ENCODE data around the gene CD2BP2.

Gene CD2BP2

DNA sequence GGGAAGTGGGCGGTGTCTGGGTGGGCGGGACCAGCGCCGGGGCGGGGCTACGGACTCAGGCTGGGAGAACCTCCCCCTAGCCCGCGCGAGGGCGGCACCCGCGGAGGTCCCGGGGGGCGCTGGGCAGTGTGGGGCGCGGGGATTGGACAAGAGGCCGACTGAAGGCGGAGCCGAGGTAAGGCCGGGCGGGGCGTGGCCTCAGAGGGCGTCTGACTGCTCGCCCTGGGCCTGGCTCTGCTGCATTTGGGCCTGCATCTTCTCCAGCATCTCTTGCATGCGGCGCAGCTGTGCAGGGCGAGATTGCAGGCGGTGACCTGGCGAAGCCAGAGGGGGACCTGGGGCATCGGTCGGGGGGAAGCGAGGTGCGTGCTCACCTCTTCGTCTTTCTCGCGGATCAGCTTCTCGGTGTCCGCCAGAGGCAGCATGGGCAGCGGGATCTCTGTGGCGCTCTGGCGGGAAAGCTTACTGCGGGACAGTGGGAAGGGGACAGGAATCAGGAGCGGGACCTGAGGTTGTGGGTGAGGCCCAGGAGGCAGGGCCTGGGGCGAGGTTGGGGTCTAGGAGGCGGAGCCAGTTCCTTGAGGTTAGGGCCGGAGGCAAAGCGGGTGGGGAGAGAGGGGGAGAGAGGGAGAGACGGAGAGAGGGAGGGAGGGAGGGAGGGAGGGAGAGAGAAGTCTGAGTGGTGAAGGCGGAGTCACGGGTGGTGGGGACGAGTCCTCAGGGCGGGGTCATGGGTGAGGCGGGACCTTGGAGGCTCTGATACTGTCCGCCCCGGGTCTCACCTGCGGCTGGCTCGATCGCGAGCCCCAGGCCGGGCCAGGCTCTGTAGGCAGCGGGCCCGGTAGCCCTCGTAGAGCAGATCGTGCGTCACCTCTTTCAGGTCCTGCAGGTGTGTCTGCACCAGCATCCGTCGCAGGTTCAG is 23.4 kb upstream of the CD2BP2 start:
- peak; percentile 97 for DNase-seq

DNA sequence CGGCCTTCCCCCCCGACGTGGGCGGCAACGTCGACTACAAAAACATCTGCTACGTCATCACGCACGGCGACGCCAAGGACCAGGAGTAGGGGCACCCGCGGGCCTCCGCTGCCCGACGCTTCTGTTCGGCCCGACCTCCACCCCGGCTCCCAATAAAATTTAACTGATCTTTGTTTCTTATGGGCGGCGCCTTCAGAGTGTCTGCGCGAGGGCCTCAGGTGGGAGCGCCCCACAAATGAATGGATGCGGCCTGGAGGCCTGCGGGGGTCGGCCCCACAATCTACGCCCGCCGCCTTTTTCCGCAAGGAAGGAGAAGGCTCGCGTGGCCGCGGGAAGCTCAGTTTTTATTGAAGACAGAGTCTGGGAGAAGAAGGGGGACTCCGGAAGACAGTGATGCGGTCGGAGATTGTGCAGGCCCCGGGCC is 22.7 kb upstream of the CD2BP2 start:
- DNase-seq: peak; percentile 95

DNA sequence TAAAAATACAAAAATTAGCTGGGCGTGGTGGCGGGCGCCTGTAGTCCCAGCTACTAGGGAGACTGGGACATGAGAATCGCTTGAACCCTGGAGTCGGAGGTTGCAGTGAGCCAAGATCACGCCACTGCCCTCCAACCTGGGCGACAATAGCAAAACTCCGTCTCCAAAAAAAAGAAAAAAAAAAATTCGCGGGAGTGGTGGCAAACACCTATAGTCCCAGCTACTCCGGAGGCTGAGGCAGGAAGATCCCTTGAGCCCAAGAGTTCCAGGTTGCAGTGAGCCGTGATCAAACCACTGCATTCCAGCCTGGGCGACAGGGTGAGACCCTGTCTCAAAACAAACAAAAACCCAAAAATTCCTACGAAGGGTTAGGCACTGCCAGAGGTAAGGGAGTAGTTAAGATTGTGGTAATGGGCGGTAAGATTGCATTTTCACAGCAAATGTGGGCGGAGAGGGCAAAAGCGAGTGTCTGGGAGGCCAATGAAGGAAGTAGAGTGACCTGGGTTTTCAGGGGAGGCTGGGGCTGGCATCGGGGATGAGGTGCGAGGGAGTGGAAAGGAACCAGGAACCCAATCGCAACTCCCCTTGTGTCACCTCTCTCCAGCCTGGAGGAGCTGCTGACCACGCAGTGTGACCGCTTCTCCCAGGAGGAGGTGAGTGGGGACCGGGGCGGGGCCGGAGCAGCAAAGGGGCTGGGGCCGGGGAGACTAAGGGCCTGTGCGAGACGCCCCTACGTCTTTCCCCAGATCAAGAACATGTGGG is 22.1 kb upstream of the CD2BP2 start:
- no peak for DNase-seq

DNA sequence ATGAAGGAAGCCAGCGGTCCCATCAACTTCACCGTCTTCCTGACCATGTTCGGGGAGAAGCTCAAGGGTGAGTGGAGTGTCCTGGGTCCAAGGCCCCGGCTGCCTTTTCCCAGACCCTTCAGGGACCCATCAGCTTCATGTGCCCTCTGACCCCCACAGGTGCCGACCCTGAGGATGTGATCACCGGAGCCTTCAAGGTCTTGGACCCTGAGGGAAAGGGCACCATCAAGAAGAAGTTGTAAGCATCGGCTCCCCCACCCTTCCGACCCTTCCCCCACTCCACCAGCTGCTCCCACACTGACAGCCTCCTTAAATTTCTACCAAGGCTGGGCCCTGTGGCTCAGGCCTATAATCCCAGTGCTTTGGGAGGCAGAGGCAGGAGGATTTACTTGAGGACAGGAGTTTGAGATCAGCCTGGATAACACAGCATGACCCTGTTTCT is 21.4 kb upstream of the CD2BP2 start:
- no peak for DNase-seq

DNA sequence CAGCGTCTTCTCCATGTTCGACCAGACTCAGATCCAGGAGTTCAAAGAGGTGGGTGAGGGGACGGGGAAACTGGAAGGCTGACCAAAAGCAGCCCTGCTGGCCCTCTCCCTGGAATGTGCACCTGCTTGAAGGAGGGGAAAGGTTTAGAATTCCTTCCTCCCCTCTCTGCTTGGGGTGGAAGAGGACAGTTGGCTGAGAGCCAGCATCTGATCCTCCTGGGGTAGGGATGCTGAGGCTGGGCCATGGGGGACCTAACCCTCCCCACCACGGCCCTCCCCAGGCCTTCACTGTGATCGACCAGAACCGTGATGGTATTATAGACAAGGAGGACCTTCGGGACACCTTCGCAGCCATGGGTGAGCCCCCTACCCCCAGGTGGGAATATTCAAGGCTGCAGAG is 20.8 kb upstream of the CD2BP2 start:
- no peak for DNase-seq

DNA sequence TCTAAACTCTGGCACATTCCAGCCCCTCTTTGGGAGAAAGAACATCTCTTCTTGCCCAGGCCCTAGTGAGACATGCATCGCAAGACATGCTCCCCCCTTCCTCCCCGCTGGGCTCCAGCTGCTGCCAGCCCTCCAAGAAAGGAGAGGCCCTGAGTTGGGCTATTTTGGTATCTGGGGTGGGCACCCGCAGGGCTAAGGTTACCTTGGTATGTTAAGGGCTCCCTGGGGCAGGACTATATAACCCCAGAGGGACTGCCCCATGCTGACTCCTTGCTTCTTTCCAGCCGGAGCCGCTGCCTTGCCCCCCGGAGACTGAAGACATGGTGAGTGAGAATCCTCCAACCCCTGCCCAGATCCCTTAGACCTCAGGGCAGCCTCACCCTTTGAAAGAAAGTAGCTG is 19.4 kb upstream of the CD2BP2 start, which contains the start of gene MYL11:
Gene MYL11, plus strand, starts transcription at position 265 of the 400 bp plus-strand sequence. Its CDS starts 56 bp downstream, at position 321.
- DNase-seq: no peak

DNA sequence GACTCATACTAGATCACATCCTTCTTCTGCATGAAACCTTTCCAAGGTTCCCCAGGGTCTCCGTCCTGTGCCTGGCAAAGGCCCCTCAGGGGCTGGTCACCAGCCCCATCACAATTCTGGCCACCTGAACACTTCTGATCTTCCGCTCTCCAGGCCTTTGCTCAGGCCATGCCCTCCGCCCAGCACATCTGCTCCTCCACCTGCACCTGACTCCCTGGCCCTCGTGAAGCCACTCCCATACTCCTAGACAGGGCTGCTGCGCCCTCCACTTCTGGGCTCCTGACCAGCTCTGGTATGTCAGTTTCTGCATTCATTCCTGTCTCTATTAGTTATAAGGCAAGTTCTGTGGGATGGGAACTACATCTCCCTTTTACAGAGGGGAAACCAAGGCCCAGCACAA is 17.6 kb upstream of the CD2BP2 start:
- DNase-seq: no peak

DNA sequence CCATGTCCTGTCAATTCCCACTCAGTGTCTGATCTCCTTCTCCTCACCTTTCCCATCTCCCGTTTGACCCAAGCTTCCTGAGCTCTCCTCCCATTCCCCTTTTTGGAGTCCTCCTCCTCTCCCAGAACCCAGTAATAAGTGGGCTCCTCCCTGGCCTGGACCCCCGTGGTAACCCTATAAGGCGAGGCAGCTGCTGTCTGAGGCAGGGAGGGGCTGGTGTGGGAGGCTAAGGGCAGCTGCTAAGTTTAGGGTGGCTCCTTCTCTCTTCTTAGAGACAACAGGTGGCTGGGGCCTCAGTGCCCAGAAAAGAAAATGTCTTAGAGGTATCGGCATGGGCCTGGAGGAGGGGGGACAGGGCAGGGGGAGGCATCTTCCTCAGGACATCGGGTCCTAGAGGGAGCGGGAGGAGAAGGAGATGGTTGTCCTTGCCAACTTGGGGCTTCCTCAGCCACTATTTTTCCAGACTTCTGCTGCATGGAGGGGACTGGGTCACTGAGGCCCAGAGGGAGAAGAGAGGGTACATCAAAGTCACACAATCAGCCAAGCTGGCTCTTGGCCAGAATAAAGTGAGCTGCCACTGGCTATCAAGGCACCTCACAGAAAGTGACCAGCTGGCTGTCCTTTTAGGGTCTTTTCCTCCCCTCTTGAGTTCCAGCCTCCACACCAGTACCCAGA is 17.1 kb upstream of the CD2BP2 start:
- DNase-seq: no peak

DNA sequence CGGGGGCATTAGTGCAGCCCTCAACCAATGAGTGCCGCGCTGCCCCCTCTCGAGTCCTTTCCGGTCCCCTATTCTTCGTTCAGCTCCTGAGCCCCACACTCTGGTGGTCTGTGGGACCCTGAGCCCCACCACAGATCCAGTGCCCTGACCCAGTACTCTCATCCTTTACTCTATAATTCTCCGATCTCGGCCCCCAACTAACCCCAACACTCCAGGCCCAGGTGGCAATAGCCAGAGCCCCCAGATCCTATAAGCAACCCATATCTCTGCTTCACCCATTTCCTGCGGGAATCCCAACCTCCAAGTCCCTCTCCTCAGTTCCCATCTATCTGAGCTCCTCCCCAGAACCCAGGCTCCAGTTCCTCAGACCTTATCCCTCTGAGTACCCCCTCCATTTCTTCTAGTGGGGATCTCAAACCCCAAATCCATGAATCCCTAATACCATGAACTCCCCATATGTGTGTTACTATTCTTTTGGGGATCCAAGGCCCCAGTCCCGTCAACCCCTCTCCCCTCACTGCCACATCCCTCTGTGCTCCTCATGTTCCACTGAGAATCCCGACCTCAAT is 16.2 kb upstream of the CD2BP2 start:
- DNase-seq: no peak

DNA sequence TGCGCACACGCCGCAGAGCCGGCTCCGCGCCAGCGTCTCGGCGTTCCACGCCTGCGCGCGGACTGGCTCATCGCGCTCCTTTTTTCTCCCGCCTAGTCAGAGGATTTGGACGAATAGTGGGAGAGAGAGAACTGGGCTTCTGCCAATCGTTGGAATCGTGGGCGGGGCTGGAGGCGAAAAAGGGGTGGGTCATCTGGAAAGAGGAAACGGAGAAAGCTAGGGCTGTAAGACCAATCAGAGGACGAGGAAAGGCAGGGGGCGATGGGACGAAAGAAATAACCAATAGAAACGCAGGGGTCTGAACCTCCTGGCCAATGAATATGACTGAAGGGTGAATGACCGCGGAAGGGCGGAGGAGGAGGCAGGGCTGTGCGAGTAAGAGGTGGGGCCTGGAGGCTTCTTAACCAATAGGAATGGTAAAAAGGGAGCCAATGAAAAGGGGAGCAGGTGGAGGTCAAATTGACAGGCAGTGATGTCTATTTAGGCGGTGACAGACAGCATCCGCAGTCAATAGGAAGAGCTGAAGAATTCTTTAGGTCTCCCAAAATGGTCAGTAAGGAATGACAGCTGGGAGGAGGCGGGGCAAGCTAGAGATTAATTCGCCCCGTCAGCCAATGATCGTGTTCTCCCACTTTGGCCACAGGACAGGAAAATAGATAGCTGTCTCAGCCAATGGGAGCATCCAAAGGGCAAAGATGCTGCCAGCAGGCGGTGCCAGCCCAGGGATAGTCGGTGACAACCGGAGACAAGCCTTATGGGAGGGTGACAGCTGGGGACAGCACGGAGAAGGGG is 15.5 kb upstream of the CD2BP2 start, which contains the start of gene TBC1D10B:
Gene TBC1D10B, minus strand, starts transcription at position 39 of the 792 bp plus-strand sequence. CDS start 311 bp downstream, outside the sequence.
- peak; percentile 98 for DNase-seq

DNA sequence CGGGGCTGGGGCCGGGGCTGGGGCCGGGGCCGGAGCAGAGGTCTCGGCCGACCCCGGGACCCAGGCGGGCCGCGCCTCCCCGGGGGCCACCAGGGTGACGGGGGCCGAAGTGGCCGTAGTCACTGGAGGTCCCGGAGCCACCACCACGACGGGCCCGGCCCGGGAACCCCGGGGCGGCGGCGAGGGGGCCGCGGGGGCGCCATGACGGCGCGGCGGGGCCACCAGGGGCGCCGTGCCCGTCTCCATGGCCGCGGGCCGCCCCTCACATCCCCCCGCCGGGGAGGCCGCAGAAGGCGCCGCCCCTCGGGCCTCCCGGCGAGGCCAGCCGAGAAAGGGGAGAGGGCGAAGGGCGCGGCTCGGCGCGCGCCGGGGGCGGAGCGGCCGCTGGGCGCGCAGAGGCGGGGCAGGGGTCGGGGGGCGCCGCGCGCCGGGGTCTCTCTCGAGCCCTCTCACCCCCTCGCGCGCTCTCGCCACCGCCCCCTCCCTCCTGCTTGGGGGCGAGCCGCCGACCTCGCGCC is 14.9 kb upstream of the CD2BP2 start:
- no peak for DNase-seq

DNA sequence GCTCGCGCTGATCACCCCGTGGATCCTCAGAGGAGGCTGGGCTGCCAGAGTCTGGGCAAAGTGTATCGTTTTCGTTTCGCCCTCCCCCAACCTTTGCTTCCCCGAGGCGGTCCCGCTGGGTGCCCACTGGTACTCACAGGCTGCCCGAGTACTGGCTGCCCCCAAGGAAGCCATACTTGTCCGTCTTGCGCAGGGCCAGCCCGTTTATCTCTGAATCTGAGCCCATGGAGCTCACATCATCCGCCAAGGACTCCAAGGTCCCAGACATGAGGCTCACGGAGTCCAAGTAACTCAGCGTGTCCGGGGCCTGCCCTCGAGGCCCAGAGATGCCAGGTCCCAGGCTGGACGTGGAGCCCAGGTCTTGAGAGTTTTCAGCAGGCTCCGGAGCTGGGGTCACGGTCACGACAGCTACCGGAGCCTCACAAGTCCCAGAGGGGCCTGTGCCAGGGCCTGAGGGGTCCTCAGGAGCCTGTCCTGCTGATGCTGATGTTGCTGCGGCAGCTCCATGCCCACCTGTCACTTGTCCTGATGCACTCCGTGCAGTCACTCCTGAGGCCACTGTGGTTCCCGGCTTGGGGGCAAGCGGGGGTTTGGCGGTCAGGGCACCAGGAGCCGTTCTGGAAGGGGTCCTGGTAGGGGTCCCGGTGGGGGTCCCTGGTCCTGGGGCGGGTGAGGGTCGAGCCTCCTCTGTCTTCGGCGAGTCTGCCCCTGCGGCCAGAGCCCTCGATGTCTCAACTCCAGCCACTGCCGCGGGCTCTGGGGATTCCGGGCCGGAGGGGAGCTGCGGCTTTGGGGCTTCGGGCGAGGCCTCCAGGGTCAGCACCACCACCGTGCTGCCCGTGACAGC is 14.2 kb upstream of the CD2BP2 start:
- DNase-seq: peak; percentile 51

DNA sequence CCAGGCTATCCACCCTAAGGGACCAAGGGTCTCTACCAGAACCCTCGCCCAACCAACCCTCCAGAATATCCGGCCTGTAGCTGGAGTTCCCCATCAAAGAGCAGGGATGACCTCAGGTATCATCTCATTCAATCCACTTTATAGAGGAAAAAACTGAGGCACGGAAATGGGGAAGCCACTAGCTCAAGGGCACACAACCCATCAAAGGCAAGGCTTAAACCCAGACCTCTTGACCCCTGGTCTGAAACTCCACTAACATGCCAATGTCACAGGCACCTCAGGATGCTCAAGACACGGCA is 13.6 kb upstream of the CD2BP2 start:
- no peak for DNase-seq

DNA sequence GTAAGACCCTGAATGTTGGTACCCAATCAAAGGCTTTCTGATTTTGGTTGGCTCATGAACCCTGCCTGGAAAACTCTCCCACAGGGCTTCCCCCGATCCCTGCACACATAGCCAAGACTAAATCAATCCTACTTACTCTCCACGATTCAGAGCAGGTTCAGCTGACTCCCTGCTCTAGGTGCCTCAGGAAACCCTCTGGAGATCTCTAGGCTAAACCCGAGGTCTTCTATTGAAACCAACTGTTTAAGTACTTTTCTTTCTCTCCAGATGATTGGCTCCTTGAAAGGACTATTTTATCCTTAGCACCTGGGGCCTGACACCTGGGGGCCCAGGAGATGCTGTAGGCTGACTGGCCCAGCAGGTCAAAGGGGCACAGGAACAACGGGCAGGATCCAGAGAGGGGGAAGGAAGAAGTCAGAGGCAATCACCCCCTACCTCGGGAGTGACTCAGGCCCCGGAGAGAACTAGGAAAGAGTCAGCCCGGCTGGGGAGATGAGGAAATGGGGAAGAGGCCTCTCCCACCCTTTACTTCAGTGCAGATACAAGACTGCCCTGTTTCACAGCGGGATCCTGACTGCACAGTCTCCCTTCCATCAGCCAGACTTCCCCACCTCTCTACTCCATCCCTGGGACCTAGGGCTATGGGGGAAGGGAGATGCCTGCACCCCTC is 13.1 kb upstream of the CD2BP2 start:
- DNase-seq: no peak

DNA sequence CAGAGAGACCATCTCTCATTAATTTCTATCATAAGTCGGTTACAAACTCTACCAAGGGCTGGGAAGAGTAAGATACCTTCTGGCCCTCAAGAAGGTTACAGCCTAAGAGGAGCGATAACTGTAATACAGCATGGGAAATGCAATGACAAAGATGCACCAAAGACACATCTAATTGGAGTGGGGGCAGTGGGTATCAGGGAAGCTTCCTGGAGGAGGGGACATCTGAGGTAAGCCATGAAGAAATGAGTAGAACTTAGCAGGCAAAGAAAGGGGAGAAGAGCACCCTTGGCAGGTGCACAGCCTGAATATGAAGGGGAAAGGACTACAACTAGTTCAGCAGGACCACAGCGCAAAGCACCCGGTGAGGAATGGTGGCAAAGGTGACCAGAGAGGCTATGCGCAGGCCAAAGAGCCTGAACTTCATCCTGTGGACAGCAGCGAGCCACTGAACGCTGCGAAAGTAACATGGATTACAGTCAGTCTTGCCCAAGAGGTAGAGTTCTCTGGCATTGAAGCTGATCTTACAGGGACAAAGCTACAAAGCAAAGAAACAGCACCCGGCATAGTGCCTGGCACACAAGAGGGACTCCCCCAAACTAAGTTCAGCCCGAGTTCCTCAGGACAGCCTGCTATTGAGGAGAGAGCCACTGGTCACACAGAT is 12.4 kb upstream of the CD2BP2 start:
- no peak for DNase-seq

DNA sequence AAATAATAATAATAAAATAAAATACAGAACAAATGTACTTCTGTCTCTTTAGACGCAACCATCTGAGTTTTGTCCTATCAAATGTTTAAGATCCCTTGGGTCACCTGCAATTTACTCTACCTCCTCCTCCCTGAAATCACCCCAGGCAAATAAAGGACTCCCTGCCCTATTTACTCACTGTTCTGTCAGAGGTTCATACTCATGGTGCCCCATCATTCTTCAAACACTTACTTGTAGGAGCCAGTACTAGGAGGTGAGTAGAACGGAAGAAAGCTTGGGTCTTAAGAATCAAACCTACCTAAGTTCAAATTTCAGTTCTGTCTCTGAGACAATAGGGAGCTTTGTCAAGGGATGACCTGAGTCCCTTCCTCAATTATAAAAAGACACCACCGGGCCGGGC is 11.4 kb upstream of the CD2BP2 start:
- DNase-seq: no peak

DNA sequence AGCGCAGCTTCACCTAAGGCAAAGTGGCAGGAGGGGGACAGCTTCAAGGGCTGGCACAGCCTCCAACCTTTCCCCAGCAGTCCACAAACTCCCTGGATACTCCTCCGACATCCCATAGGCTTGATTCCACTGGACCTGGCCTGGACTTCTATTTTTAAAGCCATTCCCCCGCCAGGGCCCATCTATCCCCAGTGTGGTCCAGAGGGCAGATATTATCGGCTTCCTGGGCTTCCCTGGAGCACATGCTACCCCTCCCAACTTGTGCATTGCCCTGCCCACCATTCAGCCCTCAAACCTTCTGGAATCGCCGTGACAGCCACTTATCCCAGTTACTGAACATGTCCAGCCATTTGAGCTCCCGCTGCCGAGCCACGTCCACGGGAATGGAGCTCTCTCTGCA is 10.1 kb upstream of the CD2BP2 start:
- no peak for DNase-seq

DNA sequence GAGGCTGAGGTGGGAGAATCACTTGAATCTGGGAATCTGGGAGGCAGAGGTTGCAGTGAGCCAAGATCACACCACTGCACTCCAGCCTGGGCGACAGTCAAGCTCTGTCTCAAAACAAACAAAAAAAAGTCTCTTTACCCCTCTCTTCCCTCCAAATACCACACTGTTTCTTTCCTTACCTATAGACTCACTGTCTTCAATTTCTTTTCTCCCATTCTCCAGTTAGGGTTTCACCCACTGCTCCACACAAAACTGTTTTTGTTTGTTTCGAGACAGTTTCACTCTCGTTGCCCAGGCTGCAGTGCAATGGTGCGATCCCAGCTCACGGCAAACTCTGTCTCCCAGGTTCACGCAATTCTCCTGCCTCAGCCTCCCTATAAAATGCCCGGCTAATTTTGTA is 6.1 kb upstream of the CD2BP2 start:
- no peak for DNase-seq

DNA sequence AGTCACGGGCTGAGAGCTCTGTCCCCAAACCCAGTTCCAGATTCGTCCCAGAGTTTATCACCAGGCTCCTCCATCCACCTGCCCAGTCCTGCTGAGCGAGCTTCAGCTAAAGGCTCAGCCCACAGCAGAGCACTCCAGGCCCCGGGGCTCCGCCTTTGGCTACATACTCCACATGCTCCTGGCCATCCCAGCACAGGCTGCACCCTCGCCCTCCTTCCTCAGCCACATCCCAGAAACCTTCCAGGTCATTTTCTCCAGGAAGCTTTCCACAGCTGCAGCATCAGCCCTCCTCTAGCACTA is 4.7 kb upstream of the CD2BP2 start:
- DNase-seq: no peak
